Right lobe of liver (tissue), 6 donors: Measurements from ENCODE around the gene NACC1. TPM values are rescaled to one million over a fixed set of nuclear protein-coding genes. Genes with fewer than 3 reads are reported as not detected.

ENCODE experiments used
- ATAC-seq, 4 donors: fragments of 200-7000 bp; cut with Tn5 transposase; one replicate each; pipeline ENCODE4 v1.9.1; 2020; ENCODE audit warnings: mild to moderate bottlenecking in 4 of 4, moderate library complexity in 4 of 4
- DNase-seq, 3 donors: peaks; one replicate each; pipeline ENCODE4 v3.0.0-alpha.2; 2020
- H3K27ac ChIP-seq, 3 donors: fragments of 200-600 bp; one replicate each; pipeline ENCODE4 v1.8.0; 2022
- H3K27me3 ChIP-seq, 2 donors: fragments of 200-600 bp; one replicate each; pipeline ENCODE4 v1.8.0; 2022
- H3K36me3 ChIP-seq, 4 donors: fragments of 200-600 bp; sonication (generic) in 1 of 4; one replicate each; pipeline versions ENCODE4 v1.5.1 to v1.8.0; 2017 to 2022; ENCODE audit warnings: control low read depth in 1 of 4
- H3K4me1 ChIP-seq, 4 donors: fragments of 200-600 bp; sonication (generic) in 1 of 4; one replicate each; pipeline versions ENCODE4 v1.5.1 to v1.8.0; 2017 to 2022; ENCODE audit warnings: control low read depth in 1 of 4
- H3K4me3 ChIP-seq, 3 donors: fragments of 200-600 bp; one replicate each; pipeline ENCODE4 v1.8.0; 2022
- H3K9me3 ChIP-seq, 4 donors: fragments of 200-600 bp; sonication (generic) in 1 of 4; one replicate each; pipeline versions ENCODE4 v1.5.1 to v1.8.0; 2017 to 2022; ENCODE audit warnings: control low read depth in 1 of 4
- CTCF ChIP-seq, 4 donors: fragments of 200-600 bp in 3 of 4; fragments of 450-650 bp in 1 of 4; IDR thresholded peaks; one replicate each; pipeline versions ENCODE4 v1.5.1 to v1.8.0; 2016 to 2022; ENCODE audit warnings: antibody characterized with exemption in 4 of 4, mild to moderate bottlenecking in 2 of 4
- POLR2A ChIP-seq: fragments of 450-650 bp; IDR thresholded peaks from one replicate; pipeline ENCODE4 v1.6.1; 2017; ENCODE audit warnings: antibody characterized with exemption, mild to moderate bottlenecking
- WGBS: methylation state at CpG from one replicate; pipeline ENCODE4 v1.1.6; 2018; ENCODE audit warnings: low coverage, low lambda C conversion rate; ENCODE audit not compliant: insufficient coverage; ENCODE audit errors: missing lambda C conversion rate; 5-methylcytosine and 5-hydroxymethylcytosine counted together
- intact Hi-C, 2 donors: fragments of 100-400 bp; cut with DNase I; formaldehyde crosslinking; loops; one replicate each; pipeline versions ENCODE4 v1.11.2 to v1.14.1; 2022
- total RNA-seq, 6 experiments: library from RNA; depleted of rRNA in 2 of 6; stranded (reverse); fragments of >200 nt in 2 of 6; fragmentation: NEBNext Ultra II Directional in 3 of 6; extraction: Animal tissue kit (Norgen Biotek cat#: 25700) in 3 of 6; gene quantifications; one replicate each; pipeline versions ENCODE4 v1.1.0 to v1.2.4, GENCODE V29; 2016 to 2023
- donor health status: DM: no; HTN: yes; CAD: no.
- donor health status: DM: no; HTN: no; CAD: no.
- donor health status: DM: no; HTN: no; CAD: no.
- donor health status: DM: no; HTN: yes; CAD: no.
- donor health status: DM: no; HTN: yes; CAD: no.

NACC1 gene
- total RNA-seq, 6 experiments from 2014 or later: 19.2 to 30.3 (median 26.4) TPM

GRCh38 chr19:13155472-13156359 is 37.7 kb downstream of the NACC1 start:
- no peaks in the 10 kb centered on the region for H3K36me3 ChIP-seq
- H3K9me3 ChIP-seq: no peaks in the 10 kb centered on the region
- peaks cover 0 to 11% (median 3%) of the 10 kb centered on the region in 4 donors for H3K4me1 ChIP-seq
- 0% methylated on average over 17 of the region's 55 CpGs for WGBS
- intact Hi-C loops: no loop called here
- TF ChIP-seq CTCF (IDR thresholded peaks at IDR 0.05): no peak
- TF ChIP-seq POLR2A: peak; percentile 48
- no peaks in the 10 kb centered on the region for H3K27me3 ChIP-seq
- DNase-seq: peak; percentile 93 to 96 (median 95)
- H3K27ac ChIP-seq: peak overlapping the region; percentile 96 to 99 (median 99)
- peak; percentile 41 to 62 (median 48) for ATAC-seq
- peak overlapping the region; percentile 83 to 88 (median 88) for H3K4me3 ChIP-seq

GRCh38 chr19:13159713-13160112 is 41.6 kb downstream of the NACC1 start:
- no peak for ATAC-seq
- no peak for TF ChIP-seq POLR2A
- no peak for TF ChIP-seq CTCF (IDR thresholded peaks at IDR 0.05)
- Histone ChIP-seq H3K27ac (no peak overlapping the region), H3K9me3 (no peaks in the 10 kb centered on the region), H3K4me3 (no peak overlapping the region), H3K4me1 (peaks cover 0 to 28% (median 12%) of the 10 kb centered on the region in 4 donors), H3K27me3 (no peaks in the 10 kb centered on the region), H3K36me3 (no peaks in the 10 kb centered on the region)
- WGBS: 91% methylated on average over 3 of the region's 3 CpGs
- intact Hi-C loops: no loop called here
- DNase-seq: no peak

DNA sequence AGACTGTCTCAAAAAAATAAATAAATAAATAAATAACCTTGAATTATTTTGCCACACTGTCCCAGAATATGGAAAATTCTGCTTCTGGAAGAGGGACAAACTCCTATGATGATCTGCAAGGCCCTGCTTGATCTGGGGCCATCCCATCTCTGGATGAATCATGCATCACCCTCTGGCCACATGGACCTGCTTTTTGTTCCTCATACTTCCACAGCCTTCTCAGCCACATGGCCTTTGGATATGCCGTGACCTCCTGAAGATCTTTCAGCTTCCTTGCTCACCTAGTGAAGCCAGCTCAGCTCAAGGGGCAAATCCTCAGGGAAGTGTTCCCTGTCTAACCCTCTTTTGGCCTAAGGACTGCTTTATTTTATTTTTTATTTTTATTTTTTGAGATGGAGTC is 42.5 kb downstream of the NACC1 start:
- TF ChIP-seq CTCF (IDR thresholded peaks at IDR 0.05): no peak
- Histone ChIP-seq H3K36me3 (no peaks in the 10 kb centered on the region), H3K4me3 (no peak overlapping the region), H3K4me1 (peaks cover 0 to 28% (median 12%) of the 10 kb centered on the region in 4 donors), H3K27me3 (no peaks in the 10 kb centered on the region), H3K27ac (no peak overlapping the region), H3K9me3 (no peaks in the 10 kb centered on the region)
- intact Hi-C loops: no loop called here
- DNase-seq: no peak
- WGBS: 56% methylated on average over 1 of the region's 1 CpG
- no peak for ATAC-seq

DNA sequence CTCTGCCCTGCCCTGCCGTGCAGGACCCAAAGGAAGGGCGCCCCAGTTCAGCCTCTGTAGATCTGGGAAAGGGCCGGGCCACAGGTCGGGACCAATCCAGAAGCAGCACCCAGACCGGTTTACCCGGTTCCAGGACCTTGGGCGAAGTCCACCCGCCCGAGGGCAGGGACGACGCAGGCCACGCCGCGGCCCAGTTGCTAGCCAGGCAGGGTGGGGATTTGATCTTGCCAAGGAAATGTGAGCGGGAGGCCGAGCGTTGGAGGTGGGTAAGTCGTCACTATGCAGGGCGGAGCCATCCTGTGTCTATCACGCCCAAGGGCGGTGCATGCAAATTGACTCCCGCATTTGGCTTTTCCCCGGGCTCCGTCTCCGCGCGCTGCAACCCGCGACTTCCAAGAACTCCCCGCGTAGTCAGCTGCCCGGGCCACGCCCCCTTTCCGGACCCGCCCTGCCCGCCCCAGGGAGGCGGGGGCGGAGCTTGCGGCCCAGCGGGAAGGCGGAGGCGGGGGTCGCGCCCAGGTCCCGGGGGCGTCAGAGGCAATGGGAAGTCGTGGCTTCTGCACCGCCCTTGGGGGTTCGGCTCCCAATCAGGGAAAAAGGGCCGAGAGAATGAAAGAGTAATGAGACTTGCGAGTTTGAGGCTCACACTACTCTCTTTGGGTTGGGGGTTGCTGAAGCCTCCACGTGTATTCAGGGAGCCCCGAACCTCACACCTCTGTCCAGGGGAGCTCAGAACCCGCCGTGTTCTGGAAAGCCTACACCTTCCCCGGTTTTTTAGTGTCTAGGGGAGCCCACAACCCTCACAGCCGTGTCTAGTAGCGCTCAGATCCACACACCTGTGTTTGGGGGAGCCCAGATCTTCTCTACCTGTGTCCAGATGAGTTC is 44.9 kb downstream of the NACC1 start:
- ATAC-seq (peak; percentile 80 to 93 (median 90)), DNase-seq (peak; percentile 99)
- WGBS: 8% methylated on average over 7 of the region's 58 CpGs
- Histone ChIP-seq H3K4me3 (peak overlapping the region; percentile 27 to 56 (median 46)), H3K4me1 (peaks cover 0 to 31% (median 11%) of the 10 kb centered on the region in 4 donors), H3K36me3 (no peaks in the 10 kb centered on the region), H3K9me3 (no peaks in the 10 kb centered on the region), H3K27ac (peak overlapping the region; percentile 82 to 88 (median 88)), H3K27me3 (no peaks in the 10 kb centered on the region)
- TF ChIP-seq CTCF (IDR thresholded peaks at IDR 0.05): no peak
- TF ChIP-seq POLR2A: peak; percentile 70
- intact Hi-C loops: no loop called here
